Endodermal cell (in vitro differentiated cells): ENCODE measurements around the gene ZNF407. TPM values are rescaled to one million over a fixed set of nuclear protein-coding genes. Genes with fewer than 3 reads are reported as not detected.

Experiments used
- DNase-seq: peaks from one replicate; pipeline ENCODE4 v3.0.0-alpha.2; 2017
- H3K27ac ChIP-seq: 2 replicates; pipeline ENCODE4 v1.5.1; 2013; ENCODE audit warnings: mild to moderate bottlenecking, low read depth, low read length, moderate library complexity
- H3K27me3 ChIP-seq: 2 replicates; pipeline ENCODE4 v1.6.1; 2013; ENCODE audit warnings: mild to moderate bottlenecking, low read length, moderate library complexity; ENCODE audit not compliant: insufficient read depth, control insufficient read depth, poor library complexity, severe bottlenecking
- H3K36me3 ChIP-seq: 2 replicates; pipeline ENCODE4 v1.7.0; 2013; ENCODE audit warnings: mild to moderate bottlenecking, low read length, moderate library complexity; ENCODE audit not compliant: control insufficient read depth, insufficient read depth
- H3K4me1 ChIP-seq: one replicate; pipeline ENCODE4 v1.7.0; 2013; ENCODE audit warnings: low read length; ENCODE audit not compliant: control insufficient read depth, insufficient read depth
- H3K4me3 ChIP-seq: 2 replicates; pipeline ENCODE4 v1.5.1; 2013; ENCODE audit warnings: mild to moderate bottlenecking, low read length, moderate library complexity
- H3K9ac ChIP-seq: 2 replicates; pipeline ENCODE4 v1.6.1; 2013; ENCODE audit warnings: mild to moderate bottlenecking, low read length, moderate library complexity; ENCODE audit not compliant: poor library complexity, severe bottlenecking; ENCODE audit errors: extremely low read depth
- H3K9me3 ChIP-seq: 2 replicates; pipeline ENCODE4 v1.6.1; 2013; ENCODE audit warnings: mild to moderate bottlenecking, low read length, moderate library complexity; ENCODE audit not compliant: control insufficient read depth
- H3K27ac Mint-ChIP-seq: 2 replicates; pipeline ENCODE4 v1.8.0; 2020; ENCODE audit warnings: mixed read lengths
- H3K27me3 Mint-ChIP-seq: 2 replicates; pipeline ENCODE4 v1.8.0; 2021; ENCODE audit warnings: mild to moderate bottlenecking, mixed read lengths; ENCODE audit not compliant: insufficient read depth
- H3K36me3 Mint-ChIP-seq: 2 replicates; pipeline ENCODE4 v1.8.0; 2020; ENCODE audit warnings: low read depth, mixed read lengths
- H3K4me1 Mint-ChIP-seq: 2 replicates; pipeline ENCODE4 v1.8.0; 2020; ENCODE audit warnings: mixed read lengths
- H3K4me3 Mint-ChIP-seq: 2 replicates; pipeline ENCODE4 v1.8.0; 2020; ENCODE audit warnings: mild to moderate bottlenecking, moderate library complexity, mixed read lengths
- H3K9me3 Mint-ChIP-seq: 2 replicates; pipeline ENCODE4 v1.8.0; 2020; ENCODE audit warnings: mild to moderate bottlenecking, mixed read lengths
- CTCF ChIP-seq: fragments of 200-600 bp; sonication (generic); conservative IDR thresholded peaks from 2 replicates; pipeline ENCODE4 v1.5.0; 2021; ENCODE audit warnings: antibody characterized with exemption, mild to moderate bottlenecking
- WGBS, 2 experiments: methylation state at CpG; one replicate each; pipeline versions ENCODE4 v1.1.5 to v1.1.7; 2013; ENCODE audit warnings: missing lambda C conversion rate in 2 of 2, mixed read lengths in 1 of 2; ENCODE audit not compliant: insufficient coverage in 1 of 2, insufficient read length in 1 of 2; 5-methylcytosine and 5-hydroxymethylcytosine counted together
- total RNA-seq, 2 donors: library from RNA; stranded (reverse); fragmentation: NEBNext Ultra II Directional in 1 of 2; extraction: Animal tissue kit (Norgen Biotek cat#: 25700) in 1 of 2; gene quantifications; 2 replicates in 1 of 2; 3 replicates in 1 of 2; pipeline ENCODE4 v1.2.1, GENCODE V29; 2021

ZNF407 gene
- total RNA-seq, 2 donors from 2014 or later: 7.6 to 13.1 TPM

GRCh38 chr18:74840492-74841167 is 243.0 kb downstream of the ZNF407 start:
- peaks cover 28% of the 10 kb centered on the region for H3K4me1 Mint-ChIP-seq
- H3K27ac Mint-ChIP-seq: no peak overlapping the region
- no peak for DNase-seq
- TF ChIP-seq CTCF: no peak
- WGBS, 2 experiments: 96 to 100% methylated on average over 6 to 7 of the region's 7 CpGs
- Histone ChIP-seq H3K36me3 (no peaks in the 10 kb centered on the region), H3K9me3 (no peaks in the 10 kb centered on the region), H3K9ac (no peak overlapping the region), H3K4me3 (no peak overlapping the region), H3K27me3 (no peaks in the 10 kb centered on the region), H3K27ac (no peak overlapping the region), H3K4me1 (peaks cover 12% of the 10 kb centered on the region)
- H3K27me3 Mint-ChIP-seq: no peaks in the 10 kb centered on the region
- H3K4me3 Mint-ChIP-seq: no peak overlapping the region
- no peaks in the 10 kb centered on the region for H3K36me3 Mint-ChIP-seq
- no peaks in the 10 kb centered on the region for H3K9me3 Mint-ChIP-seq

- H3K27me3 Mint-ChIP-seq: no peaks in the 10 kb centered on the region
- 88 to 100% methylated on average over 1 to 6 of the region's 6 CpGs for WGBS, 2 experiments
Observed at GRCh38 chr18:74841248-74841647, 243.6 kb downstream of the ZNF407 start.

GRCh38 chr18:74849301-74849700 is 251.6 kb downstream of the ZNF407 start:
- 90 to 94% methylated on average over 6 to 11 of the region's 11 CpGs for WGBS, 2 experiments
- no peaks in the 10 kb centered on the region for H3K9me3 ChIP-seq
- Mint-ChIP-seq H3K4me3 (no peak overlapping the region), H3K36me3 (no peaks in the 10 kb centered on the region), H3K27me3 (no peaks in the 10 kb centered on the region), H3K4me1 (no peaks in the 10 kb centered on the region), H3K9me3 (no peaks in the 10 kb centered on the region), H3K27ac (no peak overlapping the region)
- TF ChIP-seq CTCF: no peak
- H3K27ac ChIP-seq: no peak overlapping the region
- H3K4me1 ChIP-seq: no peaks in the 10 kb centered on the region
- H3K4me3 ChIP-seq: no peak overlapping the region
- no peak for DNase-seq
- H3K27me3 ChIP-seq: no peaks in the 10 kb centered on the region
- no peaks in the 10 kb centered on the region for H3K36me3 ChIP-seq
- H3K9ac ChIP-seq: no peak overlapping the region

More at GRCh38 chr18:74841248-74841647, 243.6 kb downstream of the ZNF407 start:
- Histone ChIP-seq H3K27ac (no peak overlapping the region), H3K9ac (no peak overlapping the region), H3K4me3 (no peak overlapping the region), H3K36me3 (no peaks in the 10 kb centered on the region), H3K27me3 (no peaks in the 10 kb centered on the region), H3K9me3 (no peaks in the 10 kb centered on the region), H3K4me1 (peaks cover 7% of the 10 kb centered on the region)
- H3K36me3 Mint-ChIP-seq: no peaks in the 10 kb centered on the region
- H3K9me3 Mint-ChIP-seq: no peaks in the 10 kb centered on the region
- H3K4me1 Mint-ChIP-seq: peaks cover 22% of the 10 kb centered on the region
- TF ChIP-seq CTCF: no peak
- no peak for DNase-seq
- H3K4me3 Mint-ChIP-seq: no peak overlapping the region
- H3K27ac Mint-ChIP-seq: no peak overlapping the region
